HuH-7.5 (cell line): ENCODE data around the gene NUCKS1.

Experiments used
- DNase-seq: peaks from one replicate; pipeline ENCODE4 v3.0.0; 2011; ENCODE audit warnings: low spot score

NUCKS1 gene

DNA sequence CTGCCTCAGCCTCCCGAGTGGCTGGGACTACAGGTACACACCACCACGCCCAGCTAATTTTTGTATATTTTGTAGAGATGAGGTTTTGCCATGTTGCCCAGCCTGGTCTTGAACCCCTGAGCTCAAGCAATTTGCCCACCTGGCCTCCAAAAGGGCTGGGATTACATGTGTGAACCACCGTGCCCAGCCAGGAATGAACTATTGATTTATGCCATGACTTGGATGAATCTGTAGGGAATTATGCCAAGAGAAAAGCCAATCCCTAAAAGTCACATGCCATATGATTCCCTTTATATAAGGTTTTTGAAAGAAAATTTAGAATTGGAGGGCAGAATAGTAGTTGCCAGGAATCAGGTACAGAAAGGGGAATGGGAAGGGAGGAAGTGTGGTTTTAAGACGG lies 50.6 kb downstream of the NUCKS1 start:
- DNase-seq, result no peak

DNA sequence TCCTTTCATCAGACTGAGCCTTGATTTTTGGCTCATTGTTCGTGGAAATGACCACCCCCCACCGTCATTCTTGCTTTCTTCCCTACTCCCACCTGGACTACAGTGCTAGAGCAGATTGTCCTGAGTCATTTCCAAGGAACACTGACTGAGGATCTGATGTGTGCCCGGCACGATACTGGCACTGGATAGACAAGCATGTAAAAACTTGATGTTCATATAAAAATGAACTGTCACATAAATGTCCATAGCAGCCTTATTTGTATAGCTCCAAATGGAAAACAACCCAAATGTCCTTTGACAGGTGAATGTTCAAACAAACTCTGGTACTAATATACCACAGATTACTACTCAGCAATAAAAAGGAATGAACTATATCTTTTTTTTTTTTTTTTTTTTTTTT lies 51.1 kb downstream of the NUCKS1 start:
- DNase-seq, result no peak

GRCh38 chr1:205693421-205693991 lies 56.5 kb downstream of the NUCKS1 start:
- DNase-seq, result no peak

GRCh38 chr1:205692423-205692822 lies 57.6 kb downstream of the NUCKS1 start:
- no peak for DNase-seq

DNA sequence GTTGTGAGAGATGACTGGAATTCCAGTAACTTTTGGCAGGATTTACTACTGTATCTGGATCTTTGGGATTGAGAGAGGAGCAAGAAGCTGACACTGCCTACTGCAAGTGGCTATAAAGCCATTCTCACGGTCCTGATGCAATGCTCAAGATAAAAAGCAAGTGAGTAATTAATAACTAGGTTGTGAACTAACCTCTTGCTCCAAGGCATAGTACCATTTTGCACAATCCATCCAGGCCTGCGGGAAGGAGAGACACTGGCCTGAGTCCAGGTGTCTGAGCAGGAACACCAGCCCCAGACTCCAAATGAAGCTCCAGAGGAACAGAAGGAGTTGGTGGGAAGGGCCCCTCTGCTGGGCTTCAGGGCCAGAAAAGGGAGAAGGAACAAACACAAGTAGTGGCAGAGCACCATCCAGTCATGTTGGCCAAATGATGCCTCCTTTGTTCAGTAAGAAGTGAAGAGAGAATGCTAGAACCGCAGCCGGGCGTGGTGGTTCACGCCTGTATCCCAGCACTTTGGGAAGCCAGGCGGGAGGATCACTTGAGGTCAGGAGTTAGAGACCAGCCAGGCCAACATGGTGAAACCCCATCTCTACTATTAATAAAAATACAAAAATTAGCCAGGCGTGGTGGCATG lies 59.7 kb downstream of the NUCKS1 start:
- DNase-seq, result no peak

- DNase-seq, result no peak
These were observed 60.5 kb downstream of the NUCKS1 start for GRCh38 chr1:205689479-205689878.

DNA sequence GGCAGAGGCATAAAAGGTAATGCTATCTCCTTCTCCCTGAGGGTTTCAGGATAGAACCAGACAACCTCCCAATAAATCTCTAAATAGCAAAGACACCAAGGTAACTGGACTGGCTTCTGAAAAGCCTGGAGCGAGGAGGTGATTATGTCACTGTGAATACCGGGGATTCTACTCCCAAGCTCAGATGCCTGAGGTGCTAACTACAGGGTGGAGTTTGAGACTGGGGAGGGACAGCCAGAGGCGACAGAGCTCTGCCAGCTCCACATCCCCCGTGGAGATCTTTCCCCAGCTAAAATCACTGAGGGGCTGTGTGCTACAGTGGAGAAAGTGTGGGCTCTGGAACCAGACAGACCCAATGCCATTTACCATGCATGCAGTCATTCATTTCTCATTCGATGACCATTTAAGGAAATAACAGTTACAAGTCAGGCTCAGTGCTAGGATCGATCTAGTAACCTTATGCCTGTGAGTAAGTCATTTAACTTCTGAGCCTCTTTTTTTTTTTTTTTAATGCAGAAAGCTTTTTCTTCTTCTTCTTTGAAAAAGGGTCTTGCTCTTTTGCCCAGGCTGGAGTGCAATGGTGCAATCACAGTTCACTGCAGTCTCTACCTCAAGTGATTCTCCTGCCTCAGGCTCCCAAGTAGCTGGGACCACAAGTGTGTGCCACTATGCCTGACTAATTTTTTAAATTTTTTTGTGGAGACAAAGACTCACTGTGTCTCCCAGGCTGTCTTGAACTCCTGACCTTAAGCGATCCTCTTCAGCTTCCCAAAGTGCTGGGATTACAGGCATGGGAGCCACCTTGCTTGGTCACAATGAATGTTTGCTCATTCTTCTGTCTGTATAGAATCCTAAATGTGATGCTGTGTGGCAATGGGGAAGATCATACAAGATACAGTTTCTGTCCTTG lies 61.6 kb downstream of the NUCKS1 start:
- DNase-seq, result no peak

GRCh38 chr1:205687242-205687641 lies 62.7 kb downstream of the NUCKS1 start:
- DNase-seq, result no peak

GRCh38 chr1:205681364-205681763 lies 68.6 kb downstream of the NUCKS1 start:
- no peak for DNase-seq

GRCh38 chr1:205680073-205680851 lies 69.7 kb downstream of the NUCKS1 start, which contains the start of gene SLC45A3:
SLC45A3 (minus strand) TSS chr1:205680509; CDS start chr1:205664656, 15,853 bp downstream.
- peak; percentile 65 for DNase-seq

GRCh38 chr1:205678286-205679111 lies 71.5 kb downstream of the NUCKS1 start:
- no peak for DNase-seq

- no peak for DNase-seq
These were observed 72.8 kb downstream of the NUCKS1 start for GRCh38 chr1:205677167-205677566.

DNA sequence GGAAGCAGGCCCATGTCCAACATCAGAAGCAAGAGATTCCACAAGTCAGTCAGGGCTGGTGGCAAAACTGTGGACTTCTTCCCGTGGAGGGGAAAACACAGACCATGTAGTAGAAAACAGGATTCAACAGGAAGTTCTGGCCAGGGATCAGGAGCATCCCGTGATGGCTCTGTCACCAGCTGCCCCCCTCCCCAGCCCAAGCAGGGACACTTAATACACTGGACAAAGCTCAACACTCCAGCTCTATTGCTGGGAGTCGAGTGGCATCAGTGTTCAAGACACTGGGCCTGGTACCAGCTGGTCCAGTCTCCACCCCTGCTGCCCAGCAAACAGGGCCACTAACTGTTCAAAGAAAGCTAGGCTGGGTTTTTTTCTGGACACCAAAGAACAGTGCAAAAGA lies 73.4 kb downstream of the NUCKS1 start:
- no peak for DNase-seq

- DNase-seq, result peak; percentile 63
These were observed 74.0 kb downstream of the NUCKS1 start for GRCh38 chr1:205676002-205676401.

GRCh38 chr1:205675247-205675646 lies 74.7 kb downstream of the NUCKS1 start:
- no peak for DNase-seq

DNA sequence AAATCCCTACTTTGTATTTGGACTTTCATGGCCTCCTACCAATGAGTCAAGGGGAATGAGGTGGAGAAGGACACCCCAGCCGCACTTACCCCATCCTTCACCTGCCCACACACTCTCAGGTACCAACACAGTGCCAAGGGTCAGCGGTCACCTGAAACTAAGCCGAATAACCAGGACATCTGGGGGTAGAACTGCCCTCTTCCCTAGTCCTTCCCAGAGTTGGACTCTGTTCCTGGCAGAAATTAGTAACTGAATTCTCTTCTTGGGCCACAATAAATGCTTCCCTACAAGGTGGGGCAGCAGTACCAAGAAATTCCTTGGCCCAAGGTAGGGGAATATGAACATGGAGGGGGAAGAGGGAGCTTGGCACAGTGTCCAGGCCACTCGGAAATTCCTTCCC lies 77.0 kb downstream of the NUCKS1 start:
- no peak for DNase-seq

- no peak for DNase-seq
These were observed 77.5 kb downstream of the NUCKS1 start for GRCh38 chr1:205672395-205672889.

DNA sequence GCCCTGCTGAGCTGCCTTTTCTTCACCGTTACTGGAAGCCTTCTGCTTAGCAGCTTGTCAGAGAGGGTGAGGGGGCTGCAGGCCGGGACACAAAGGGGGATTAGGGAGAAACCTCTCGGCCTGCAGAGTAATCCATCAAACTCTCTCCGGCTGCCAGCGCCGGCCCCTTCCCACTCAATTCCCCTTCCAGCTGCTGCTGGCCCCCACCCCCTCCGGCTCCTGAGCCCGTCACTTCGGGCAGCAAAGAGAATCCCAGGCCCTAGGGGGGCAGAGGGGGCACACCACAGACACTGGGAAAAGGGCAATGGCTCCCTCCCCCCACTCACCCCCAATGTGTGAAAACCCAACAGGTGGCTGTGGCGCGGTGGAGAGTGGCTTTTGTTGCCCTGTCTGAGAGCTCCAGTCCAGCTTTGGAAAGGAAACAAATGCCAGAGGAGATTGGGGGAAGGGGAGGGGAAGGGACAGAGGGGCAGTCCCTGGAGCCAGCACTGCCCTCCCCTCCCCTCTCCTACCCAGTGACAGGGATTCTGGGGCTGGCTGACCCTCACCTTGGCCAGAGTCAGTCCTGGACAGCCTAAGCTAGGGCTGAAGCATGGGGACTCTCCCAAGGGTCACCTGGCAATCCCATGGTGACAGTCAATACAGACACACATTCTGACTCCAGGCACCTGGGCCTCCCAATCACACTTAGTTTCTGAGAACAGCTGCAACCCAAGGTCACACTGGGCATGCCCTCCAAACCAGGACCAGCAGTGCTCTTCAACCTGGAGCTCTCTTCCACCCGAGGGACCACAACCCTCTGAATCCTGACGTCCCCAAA lies 79.2 kb downstream of the NUCKS1 start:
- no peak for DNase-seq

DNA sequence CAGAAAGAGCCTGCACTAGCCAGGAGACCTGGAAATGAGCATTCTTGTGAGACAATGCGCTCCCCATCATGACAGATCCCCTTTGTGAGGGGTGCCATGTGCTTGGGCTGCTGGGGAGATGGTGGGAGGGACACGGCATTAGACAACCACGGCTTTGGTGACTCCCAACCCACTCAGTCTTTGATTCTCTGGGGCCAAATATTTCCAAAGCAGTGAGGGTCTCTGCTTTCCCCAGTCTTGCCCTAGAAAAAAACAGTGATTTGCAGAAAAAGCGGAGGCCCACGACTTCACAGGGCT lies 79.9 kb downstream of the NUCKS1 start:
- no peak for DNase-seq

DNA sequence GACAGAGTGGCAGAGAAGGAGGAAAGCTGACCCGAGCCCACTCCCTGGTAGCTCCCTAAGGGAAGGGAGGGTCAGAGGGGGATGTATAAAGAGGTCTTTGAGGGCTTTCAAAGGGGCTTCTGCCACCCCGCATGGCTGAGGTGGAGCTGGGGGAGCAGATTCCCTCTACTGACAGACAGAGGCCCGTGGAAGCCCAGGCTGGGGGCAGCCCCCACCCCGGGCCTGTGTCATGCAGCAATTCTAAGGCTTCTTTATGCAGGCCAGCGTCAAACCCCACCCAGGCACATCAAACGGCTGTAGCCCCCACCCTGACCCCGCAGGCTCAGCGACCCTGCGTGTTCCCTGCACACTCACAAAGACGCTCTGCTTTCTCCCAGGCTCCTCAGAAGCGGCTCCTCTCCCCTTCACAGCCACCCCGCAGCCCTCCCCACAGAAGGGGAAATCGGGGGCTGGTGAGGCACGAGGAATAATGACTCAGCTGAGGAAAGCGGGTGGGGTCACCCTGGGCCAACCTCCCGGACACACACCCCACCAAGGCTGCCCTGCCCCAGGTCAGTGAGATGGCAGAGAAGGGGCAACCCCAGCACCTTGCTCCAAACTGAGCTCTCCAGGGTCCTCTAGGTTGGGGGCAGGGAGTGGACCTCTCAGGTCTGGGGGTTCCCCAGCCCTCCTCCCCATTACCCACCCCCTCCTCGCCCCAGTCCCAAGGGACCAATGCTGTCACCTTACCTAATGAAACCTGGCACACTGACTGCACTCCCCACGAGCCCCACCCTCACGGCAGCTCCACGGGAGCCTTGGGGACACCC lies 80.4 kb downstream of the NUCKS1 start:
- DNase-seq, result no peak
